HG03175 (cell line): ENCODE data around the gene CANX.
"Not testable (repeated sequence)": the region's sequence is repeated elsewhere in the genome, so short reads cannot be mapped to it uniquely, and the experiment has no call there.

ENCODE experiments used
- ATAC-seq: cut with Tn5 transposase; IDR thresholded peaks from one replicate; pipeline ENCODE4 v1.9.1; 2021; ENCODE audit warnings: mild to moderate bottlenecking, moderate library complexity; ENCODE audit not compliant: unreplicated experiment

CANX gene

DNA sequence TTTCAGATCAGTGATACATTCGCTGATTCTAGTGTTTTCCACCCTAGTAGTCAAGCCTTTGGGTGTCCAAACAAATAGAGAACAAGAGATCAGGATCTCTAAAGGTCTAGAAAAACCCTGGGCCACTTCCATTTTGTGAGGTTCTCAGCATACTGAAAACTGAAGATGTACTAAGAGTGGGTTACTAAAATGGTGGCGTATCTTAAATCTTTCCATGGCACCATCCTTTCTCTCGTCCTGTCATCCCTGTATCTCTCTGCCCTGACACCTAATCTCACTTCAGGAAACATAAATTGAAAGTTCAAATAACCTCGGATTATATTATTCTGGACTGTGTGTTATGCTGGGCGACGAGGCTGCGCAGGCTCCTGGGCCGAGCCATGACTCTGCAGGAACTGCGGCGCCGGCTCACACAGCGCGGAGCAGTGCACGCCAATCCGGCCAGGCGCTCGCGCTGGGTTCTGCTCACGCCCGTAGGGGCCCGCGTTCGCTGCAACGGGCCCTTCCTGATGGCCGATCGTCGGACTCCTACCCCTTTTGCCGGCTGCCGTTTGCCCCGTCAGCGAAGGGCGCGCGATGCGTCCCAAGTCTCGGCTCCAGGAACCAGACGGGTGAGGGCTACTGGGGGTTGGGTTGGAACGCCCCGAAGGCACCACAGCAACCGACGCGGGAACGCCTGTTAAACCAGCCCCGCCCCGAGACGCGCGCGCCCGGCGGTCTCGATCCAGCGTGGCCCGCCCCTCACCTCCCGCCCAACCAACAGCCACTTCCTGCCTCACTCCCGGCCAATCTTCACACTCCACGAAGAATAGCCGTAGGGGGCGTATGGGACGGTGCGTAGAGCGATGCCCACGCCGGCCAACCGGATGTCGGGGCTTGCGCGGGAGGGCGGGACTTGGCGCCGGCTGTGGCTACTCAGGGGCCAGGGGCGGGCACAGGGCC is 503 bp upstream of the CANX start:
- peak; percentile 88 for ATAC-seq

DNA sequence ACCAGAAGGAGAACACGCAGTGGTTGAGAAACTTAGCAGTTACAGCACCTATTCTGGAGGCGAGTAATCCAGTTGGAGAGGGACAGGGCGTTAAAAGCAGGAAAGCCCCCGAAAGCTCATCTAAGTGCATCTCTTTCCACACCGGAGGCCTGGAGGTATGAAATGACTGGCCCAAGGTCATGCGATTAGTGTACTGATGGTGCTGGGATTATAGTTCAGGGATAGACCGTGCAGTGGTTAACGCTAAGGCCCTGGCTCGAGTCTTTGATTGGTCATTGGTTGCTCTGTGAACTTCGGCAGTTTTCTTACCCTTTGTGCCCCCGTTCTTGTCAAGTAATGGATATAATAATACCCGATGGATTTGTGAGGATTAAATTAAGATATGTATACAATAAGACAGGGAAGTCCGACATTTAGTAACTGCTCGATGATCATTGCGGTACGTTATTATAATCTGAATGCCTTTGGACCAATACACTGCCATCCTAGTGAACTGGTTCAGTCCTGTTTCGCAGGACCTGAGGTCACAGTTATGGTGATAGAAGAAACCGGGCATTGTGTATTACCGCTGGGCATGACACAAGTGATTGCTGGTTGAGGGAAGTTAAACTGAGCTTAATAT is 960 bp downstream of the CANX start:
- ATAC-seq = no peak

DNA sequence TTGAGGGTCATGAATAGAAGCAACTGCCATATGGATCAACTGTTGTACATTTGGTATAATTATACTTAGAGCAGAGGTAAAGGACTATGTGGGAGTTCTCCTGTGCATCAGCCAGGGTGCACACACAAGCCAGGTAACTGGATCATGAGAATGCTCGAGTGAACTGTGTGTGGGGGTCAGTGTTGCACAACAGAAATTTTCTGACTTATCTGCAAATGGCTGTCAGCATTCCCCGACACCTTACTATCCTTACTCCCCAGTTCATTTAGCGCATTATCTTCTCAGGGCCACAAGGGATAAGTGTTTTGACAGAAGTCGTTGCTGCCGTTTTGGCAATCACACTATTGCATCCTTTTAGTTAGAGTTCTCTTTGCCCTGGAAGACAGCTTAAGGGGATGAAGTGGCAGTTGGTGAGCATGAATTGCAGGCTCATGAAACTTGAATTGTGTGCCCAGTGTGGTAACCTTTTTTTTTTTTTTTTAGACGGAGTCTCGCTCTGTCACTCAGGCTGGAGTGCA is 1.7 kb downstream of the CANX start:
- ATAC-seq = no peak

DNA sequence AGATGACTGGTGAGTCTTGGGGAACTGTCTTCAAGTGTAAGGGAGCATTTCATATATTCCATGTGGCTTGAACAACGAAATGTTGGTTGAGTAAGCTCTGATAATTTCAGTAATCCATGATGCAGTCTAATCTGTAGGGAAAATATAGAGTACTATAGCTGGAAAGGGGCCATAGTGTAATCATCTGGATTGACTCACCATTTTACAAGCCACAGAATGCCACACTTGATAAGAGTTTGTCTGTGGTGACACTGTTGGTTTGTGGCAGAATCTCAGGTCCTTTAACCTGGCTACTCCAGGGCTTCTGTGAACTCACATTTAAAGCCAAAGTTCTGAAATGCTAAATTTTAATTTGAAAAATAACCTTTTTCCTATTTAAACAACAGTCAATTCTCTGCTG is 17.5 kb downstream of the CANX start:
- no peak for ATAC-seq

DNA sequence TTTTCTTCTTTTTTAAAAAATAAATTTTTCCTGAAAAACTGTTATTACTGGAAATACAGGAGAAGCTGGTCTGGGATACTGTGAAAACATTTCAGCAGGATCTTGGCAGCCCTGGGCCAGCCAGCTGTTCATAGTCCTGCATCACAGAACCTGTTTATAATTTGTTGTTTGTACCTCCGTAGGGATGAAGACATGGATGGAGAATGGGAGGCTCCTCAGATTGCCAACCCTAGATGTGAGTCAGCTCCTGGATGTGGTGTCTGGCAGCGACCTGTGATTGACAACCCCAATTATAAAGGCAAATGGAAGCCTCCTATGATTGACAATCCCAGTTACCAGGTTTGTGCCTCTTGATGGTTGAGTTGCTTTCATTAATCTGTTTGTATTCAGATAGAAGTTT is 21.5 kb downstream of the CANX start:
- no peak for ATAC-seq

DNA sequence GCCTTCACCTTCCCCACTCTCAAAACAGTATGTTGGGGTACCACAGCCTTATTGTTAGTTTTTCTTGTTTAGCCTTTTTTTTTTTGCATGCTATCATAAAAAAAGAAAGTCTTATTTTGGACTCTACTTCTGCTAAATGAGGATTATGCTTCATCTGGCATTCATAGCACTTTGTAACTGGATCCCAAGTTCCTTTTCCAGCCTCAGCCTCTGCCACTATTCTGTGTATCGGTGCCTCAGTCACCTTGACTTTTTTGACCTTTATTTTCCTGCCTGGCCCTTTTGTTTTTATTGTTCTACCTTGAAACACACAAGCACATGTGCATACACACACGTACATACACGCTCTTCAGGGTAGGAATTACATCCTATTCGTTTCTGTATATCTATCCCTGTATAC is 25.4 kb downstream of the CANX start:
- ATAC-seq = no peak

DNA sequence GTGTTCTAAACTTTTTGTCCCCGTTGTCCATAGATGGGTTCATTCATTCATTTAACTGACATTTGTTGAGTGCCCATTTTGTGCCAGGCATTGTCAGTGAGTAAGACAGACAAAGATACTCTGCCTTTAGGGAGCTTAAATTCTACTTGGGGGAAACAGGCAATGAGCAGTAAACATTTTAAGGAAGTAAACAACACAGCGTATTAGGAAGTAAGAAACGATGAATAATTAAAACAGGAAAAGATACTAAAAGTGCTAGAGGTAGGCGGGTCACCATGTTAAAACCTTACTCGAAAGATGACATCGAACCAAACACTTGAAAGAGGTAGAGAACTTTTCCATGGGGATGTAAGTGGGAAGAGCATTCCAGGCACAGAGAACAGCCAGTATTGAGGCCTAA is 28.3 kb downstream of the CANX start:
- ATAC-seq = no peak

DNA sequence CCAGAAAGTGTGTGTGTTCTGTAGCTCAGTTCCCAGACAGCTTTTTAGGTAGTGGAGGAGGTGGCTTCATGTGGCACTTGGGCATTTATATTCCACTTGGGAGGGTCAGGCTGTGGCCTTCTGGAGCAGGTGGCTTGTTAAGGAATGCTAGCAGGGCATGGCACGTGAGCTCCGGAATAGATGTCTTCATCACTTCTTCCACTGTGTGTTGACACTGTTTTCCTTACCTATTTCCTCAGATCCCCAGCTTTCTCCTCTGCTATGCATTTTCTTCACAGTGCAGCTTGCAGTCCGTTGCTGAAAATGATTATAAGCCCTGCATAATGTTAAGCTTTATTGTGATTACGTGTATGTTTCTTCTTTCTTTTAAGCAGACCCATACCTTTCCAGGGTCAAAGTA is 30.5 kb downstream of the CANX start:
- ATAC-seq = no peak

DNA sequence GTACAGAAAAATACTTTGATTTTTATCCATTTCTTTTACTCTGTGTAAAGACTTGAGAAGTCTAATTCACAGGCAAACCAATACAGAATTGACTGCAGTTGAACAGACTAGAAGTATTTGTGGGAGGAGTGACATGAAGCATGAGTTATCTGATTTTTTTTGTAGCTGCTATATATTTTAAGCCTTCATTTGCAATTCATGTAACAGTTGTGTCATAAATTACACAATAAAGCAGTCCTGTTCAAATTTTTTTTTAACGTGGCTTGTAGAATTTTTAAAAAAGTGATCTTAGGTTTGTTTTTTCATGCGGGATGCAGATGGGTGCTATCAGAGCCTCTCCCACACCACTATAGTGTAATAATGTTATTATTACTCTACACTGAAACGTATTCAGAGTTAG is 31.0 kb downstream of the CANX start:
- no peak for ATAC-seq

DNA sequence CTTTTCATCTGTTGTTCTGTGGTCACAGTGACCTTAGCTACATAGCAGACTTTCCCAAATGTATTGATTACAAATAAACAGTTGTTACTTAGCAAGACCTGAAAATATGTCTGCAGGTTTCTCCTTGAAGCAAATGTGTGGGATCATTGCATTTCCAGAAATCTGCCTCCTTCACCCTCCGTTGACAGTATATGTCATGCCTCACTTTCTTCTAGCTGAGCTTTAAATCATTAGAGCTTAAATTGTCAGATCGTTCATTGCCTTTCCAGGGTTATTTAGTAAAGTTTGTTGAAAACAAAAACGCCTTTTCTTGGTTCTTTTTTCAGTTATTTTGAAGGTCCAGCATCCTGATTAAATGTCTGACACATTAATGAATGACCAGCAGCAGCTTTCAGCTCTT is 31.6 kb downstream of the CANX start:
- ATAC-seq = no peak

DNA sequence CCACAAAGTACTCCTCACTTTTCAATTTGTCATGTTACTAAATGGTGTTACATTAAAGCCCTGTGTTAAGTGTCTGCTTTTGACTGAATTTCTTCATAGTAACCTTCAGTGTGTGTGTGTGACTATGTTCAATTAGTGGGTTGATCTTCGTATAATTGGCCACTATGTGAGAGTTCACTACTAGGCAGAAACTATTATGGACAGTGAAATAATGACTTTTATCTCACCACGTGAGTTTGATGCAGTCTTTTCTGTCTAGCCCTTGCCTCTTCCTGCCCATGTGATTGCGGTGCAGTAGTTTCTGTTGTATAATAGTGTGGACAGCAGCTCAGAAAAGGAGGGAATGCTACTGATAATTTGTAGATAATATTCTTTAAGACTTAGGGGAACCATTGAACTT is 32.1 kb downstream of the CANX start:
- no peak for ATAC-seq

DNA sequence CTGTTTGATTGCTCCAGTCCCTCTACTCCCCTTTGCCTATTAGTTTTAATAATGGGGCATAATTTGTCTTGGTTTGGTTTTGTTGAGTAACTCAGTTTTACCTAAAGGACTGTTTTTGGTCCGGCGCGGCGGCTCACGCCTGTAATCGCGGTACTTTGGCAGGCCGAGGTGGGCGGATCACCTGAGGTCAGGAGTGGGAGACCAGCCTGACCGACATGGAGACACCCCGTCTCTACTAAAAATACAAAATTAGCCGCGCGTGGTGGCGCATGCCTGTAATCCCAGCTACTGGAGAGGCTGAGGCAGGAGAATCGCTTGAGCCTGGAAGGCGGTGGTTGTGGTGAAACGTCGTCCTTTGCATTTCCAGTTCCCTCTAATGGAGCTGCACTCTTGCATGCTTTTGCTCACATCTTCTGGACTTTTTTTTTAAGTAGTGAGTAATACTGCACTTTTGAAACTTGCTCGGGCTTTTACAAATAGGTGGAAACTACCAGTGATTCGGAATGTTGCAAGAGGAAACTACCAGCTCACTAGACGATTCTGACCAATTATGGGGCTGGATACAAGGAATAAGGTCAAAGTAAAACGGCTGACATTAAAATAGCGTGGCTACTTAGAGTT is 33.1 kb downstream of the CANX start:
- peak; percentile 6 for ATAC-seq

DNA sequence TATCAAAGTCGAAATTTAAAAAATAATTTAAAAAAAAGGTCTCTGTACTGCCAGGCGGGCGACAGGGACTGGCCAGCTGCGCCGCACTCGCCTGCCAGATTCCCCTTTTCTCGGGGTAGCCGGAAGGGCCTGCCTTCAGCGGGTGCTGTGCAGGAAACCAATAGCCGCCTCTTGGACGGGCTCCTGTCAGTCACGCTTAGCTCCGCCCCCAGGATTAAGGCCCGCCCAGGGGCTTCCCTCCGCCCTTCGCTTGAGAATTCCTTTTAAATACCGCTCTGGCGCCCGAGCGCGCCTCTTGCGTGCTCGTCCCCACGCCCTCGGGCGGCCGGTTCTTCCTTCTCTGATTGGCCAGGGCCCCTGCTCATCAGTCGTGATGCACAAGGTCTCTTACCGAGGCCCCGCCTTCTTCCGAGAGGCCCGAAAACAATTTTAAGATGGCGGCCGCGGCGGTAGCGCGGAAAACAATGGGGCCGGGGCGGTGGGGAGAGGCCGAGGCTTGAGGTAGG is 33.7 kb downstream of the CANX start, which contains the start of gene MAML1:
TSS of gene MAML1 (plus strand) at position 411 of the 506 bp plus-strand sequence. CDS start 291 bp downstream, outside the sequence.
- peak; percentile 97 for ATAC-seq

DNA sequence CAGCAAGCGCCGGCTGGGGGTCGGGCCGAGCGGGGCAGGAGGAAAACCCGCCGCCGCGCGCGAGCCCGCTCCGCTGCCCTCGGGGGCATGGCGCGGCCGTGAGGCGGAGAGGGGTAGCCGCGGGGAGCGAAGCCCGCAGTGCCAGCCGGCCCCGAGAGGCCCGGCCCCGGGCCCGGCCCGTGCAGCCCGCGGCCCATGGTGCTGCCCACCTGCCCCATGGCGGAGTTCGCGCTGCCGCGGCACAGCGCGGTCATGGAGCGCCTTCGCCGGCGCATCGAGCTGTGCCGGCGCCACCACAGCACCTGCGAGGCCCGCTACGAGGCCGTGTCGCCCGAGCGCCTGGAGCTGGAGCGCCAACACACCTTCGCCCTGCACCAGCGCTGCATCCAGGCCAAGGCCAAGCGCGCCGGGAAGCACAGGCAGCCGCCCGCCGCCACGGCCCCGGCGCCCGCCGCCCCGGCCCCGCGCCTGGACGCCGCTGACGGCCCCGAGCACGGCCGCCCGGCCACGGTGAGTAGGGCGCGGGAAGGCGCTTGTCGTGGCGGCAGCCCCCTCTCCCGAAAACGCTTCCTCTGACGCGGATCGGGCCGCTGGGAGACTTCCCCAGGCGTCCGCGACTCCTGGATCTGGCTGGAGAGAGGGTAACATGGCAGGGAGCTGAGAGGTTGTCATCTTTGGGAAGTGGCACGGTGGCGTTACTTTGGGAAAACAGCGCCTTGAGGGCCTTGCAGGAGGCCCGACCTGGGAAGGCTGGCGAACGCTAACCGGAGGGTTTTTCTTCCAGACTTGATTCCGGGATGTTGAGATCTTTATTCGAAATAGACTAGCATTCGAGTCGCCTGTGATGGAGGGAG is 34.4 kb downstream of the CANX start:
- peak; percentile 29 for ATAC-seq

DNA sequence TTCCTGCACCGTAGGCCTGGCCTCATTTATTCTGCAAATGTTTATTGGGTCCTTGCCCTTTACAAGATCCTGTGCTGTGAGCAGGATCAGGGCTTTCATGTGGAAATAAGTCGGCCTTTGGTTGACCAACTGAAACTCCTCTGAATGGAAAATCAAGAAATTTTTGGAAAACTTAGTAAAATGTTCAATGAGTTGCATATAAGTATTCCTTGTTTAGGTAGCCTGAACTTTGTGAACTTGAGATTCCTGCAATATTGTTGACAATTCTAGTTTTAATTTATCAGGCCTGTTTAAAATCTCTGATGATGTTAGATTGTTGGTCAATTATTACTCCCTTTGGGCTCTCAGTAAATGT is 35.0 kb downstream of the CANX start:
- ATAC-seq = no peak

DNA sequence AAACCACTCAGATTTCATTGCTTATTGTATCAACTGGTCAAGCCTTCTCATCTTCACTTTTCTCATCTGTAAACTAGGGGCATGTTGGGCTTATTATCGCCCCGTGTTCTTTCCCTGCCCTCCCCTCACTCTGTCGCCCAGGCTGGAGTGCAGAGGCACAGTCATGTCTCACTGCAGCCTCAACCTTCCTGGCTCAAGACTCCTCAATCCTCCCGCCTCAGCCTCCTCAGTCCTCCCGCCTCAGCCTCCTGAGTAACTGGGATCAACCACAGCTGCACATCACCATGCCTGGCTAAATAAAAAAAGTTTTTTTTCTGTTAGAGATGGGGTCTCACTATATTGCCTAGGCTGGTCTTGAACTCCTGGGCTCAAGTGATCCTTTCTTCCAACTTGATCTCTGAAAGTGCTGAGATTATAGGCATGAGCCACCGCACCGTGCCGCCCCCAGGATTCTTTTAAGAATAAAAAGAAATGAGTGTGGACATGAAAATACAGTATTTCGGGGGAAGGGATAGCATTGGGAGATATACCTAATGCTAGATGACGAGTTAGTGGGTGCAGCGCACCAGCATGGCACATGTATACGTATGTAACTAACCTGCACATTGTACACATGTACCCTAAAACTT is 35.9 kb downstream of the CANX start:
- ATAC-seq = no peak

DNA sequence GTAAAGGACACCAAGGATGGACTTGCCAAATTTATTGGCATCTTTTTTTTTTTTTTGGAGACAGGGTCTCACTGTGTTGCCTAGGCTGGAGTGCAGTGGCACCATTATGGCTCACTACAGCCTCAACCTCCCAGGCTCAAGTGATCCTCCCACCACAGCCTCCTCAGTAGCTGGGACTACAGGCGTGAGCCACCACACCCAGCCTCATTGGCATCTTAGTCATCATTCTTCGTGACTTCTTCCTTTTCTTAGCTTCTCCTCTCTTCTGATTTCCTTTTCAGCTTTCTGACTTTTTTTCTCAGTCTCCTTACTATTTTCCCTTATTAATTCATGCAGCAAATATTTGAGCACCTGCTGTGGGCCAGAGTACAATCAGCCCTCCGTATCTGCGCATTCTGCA is 40.0 kb downstream of the CANX start:
- ATAC-seq = no peak

DNA sequence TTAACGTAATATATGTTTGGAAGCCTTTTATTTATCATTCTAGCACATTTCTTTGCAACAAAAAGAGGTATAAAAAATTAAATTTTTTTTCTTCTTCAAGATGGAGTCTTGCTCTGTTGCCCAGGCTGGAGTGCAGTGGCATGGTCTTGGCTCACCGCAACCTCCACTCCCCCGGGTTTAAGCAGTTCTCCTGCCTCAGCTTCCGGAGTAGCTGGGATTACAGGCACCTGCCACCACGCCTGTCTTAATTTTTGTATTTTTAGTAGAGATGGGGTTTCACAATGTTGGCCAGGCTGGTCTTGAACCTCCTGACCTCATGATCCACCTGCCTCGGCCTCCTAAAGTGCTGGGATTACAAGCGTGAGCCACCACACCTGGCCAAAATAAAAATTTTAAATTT is 45.3 kb downstream of the CANX start:
- not testable (repeated sequence) for ATAC-seq

DNA sequence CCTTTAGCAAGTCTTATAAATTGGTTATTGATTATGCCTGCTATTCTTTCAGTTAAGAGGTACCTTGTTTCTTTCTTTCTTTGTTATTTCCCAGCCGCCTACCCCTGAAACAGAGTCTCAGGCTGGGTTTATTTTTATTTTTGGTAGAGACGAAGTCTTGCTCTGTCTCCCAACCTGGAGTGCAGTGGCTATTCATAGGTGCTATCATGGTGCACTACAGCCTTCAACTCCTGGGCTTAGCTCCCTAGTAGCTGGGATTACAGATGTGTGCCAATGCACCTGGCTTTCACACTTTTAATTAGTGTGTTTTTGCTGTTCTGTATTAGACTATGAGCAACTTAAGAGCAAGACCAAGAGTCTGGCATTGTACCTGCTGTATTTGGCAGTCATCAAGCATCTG is 48.1 kb downstream of the CANX start:
- ATAC-seq = no peak

DNA sequence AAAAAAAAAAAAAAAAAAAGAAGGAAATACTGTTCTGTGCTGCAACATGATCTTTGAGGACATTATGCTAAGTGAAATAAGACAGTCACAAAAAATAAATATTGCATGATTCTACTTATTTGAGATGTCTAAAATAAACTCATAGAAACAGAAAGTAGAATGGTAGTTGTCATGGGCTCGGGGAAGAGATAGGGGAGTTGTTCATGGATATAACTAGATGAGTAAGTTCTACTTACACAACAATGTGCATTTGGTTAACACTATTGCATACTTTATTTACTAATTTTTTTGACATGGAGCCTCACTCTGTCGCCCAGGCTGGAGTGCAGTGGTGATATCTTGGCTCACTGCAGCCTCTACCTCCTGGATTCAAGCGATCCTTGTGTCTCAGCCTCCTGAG is 49.0 kb downstream of the CANX start:
- ATAC-seq = no peak
